GM19035 (cell line): ENCODE measurements around the gene PPP2R5C.
A peak's percentile ranks its signal among the peaks of the same experiment; 100 is the strongest.

Experiments
- ATAC-seq: cut with Tn5 transposase; IDR thresholded peaks from one replicate; pipeline ENCODE4 v1.9.1; 2021; ENCODE audit not compliant: unreplicated experiment

The PPP2R5C gene

GRCh38 chr14:101838476-101838875 lies 77.0 kb downstream of the PPP2R5C start:
- no peak for ATAC-seq

- peak; percentile 52 for ATAC-seq
These were observed 77.7 kb downstream of the PPP2R5C start for GRCh38 chr14:101839236-101839635.

GRCh38 chr14:101839661-101840060 lies 78.2 kb downstream of the PPP2R5C start:
- no peak for ATAC-seq

- no peak for ATAC-seq
These were observed 79.3 kb downstream of the PPP2R5C start for GRCh38 chr14:101840649-101841369.

GRCh38 chr14:101843038-101843437 lies 81.5 kb downstream of the PPP2R5C start:
- no peak for ATAC-seq

GRCh38 chr14:101843665-101844064 lies 82.2 kb downstream of the PPP2R5C start:
- peak; percentile 69 for ATAC-seq

GRCh38 chr14:101844219-101844618 lies 82.7 kb downstream of the PPP2R5C start:
- no peak for ATAC-seq

GRCh38 chr14:101844751-101845150 lies 83.2 kb downstream of the PPP2R5C start:
- no peak for ATAC-seq

- no peak for ATAC-seq
These were observed 84.0 kb downstream of the PPP2R5C start for GRCh38 chr14:101845496-101845895.

GRCh38 chr14:101845896-101846295 lies 84.4 kb downstream of the PPP2R5C start:
- ATAC-seq, result no peak

- peak; percentile 79 for ATAC-seq
These were observed 87.6 kb downstream of the PPP2R5C start for GRCh38 chr14:101849125-101849524.

- no peak for ATAC-seq
These were observed 88.1 kb downstream of the PPP2R5C start for GRCh38 chr14:101849640-101850039.

- no peak for ATAC-seq
These were observed 89.7 kb downstream of the PPP2R5C start for GRCh38 chr14:101851183-101851582.

GRCh38 chr14:101851736-101852405 lies 90.4 kb downstream of the PPP2R5C start:
- ATAC-seq, result no peak

- no peak for ATAC-seq
These were observed 91.3 kb downstream of the PPP2R5C start for GRCh38 chr14:101852785-101853184.

- ATAC-seq, result no peak
These were observed 92.0 kb downstream of the PPP2R5C start for GRCh38 chr14:101853455-101854018.

GRCh38 chr14:101854366-101854765 lies 92.9 kb downstream of the PPP2R5C start:
- no peak for ATAC-seq

GRCh38 chr14:101855958-101856357 lies 94.4 kb downstream of the PPP2R5C start:
- no peak for ATAC-seq

- ATAC-seq, result no peak
These were observed 95.0 kb downstream of the PPP2R5C start for GRCh38 chr14:101856536-101856935.

GRCh38 chr14:101857226-101857625 lies 95.7 kb downstream of the PPP2R5C start:
- no peak for ATAC-seq

- ATAC-seq, result no peak
These were observed 97.5 kb downstream of the PPP2R5C start for GRCh38 chr14:101858791-101859537.

GRCh38 chr14:101859538-101859902 lies 98.0 kb downstream of the PPP2R5C start:
- ATAC-seq, result no peak
